Activated CD4-positive, alpha-beta T cell treated with anti-CD3 and anti-CD28 coated beads for 36 hours (primary cell): ENCODE measurements around the gene MACROD1. TPM values are rescaled to one million over a fixed set of nuclear protein-coding genes. Genes with fewer than 3 reads are reported as not detected.
A peak's percentile ranks its signal among the peaks of the same experiment; 100 is the strongest.
"Not testable (repeated sequence)": the region's sequence is repeated elsewhere in the genome, so short reads cannot be mapped to it uniquely, and the experiment has no call there.

Source experiments
- ATAC-seq: fragments of 200-7000 bp; cut with Tn5 transposase; one replicate; pipeline ENCODE4 v1.10.0; 2021; ENCODE audit warnings: mild to moderate bottlenecking, moderate library complexity
- CTCF ChIA-PET: fragments of 350-600 bp; sonication (Branson Sonifier 250); formaldehyde crosslinking; loops from one replicate; lab custom pipeline; 2021; ENCODE audit warnings: antibody characterized with exemption; lab: Charles Lee
- POLR2A ChIA-PET: fragments of 350-600 bp; sonication (Branson Sonifier 250); formaldehyde crosslinking; loops from one replicate; lab custom pipeline; 2021; ENCODE audit warnings: antibody characterized with exemption, inconsistent platforms; lab: Charles Lee
- DNase-seq: peaks from one replicate; pipeline ENCODE4 v3.0.0-alpha.2; 2020
- H3K27ac Mint-ChIP-seq: one replicate; pipeline ENCODE4 v1.8.0; 2021; ENCODE audit warnings: mixed read lengths
- H3K27me3 Mint-ChIP-seq: one replicate; pipeline ENCODE4 v1.8.0; 2021; ENCODE audit warnings: mixed read lengths
- H3K36me3 Mint-ChIP-seq: one replicate; pipeline ENCODE4 v1.8.0; 2021; ENCODE audit warnings: low read depth, mixed read lengths
- H3K4me1 Mint-ChIP-seq: one replicate; pipeline ENCODE4 v1.8.0; 2021; ENCODE audit warnings: mixed read lengths
- H3K4me3 Mint-ChIP-seq: one replicate; pipeline ENCODE4 v1.8.0; 2021; ENCODE audit warnings: mild to moderate bottlenecking, moderate library complexity, mixed read lengths
- H3K9me3 Mint-ChIP-seq: one replicate; pipeline ENCODE4 v1.8.0; 2021; ENCODE audit warnings: low read depth, mixed read lengths
- intact Hi-C, 2 experiments: fragments of 100-400 bp; cut with DNase I in 1 of 2; cut with micrococcal nuclease in 1 of 2; formaldehyde crosslinking; loops; one replicate each; pipeline versions ENCODE4 v1.14.2 to v1.15.1; 2022 to 2024; cut with DNase I, micrococcal nuclease
- total RNA-seq, 2 experiments: library from RNA; stranded (reverse); gene quantifications; one replicate each; pipeline ENCODE4 v1.2.3, GENCODE V29; 2021

Gene MACROD1
- total RNA-seq, 2 experiments from 2014 or later: 26.4 to 28.6 TPM

DNA sequence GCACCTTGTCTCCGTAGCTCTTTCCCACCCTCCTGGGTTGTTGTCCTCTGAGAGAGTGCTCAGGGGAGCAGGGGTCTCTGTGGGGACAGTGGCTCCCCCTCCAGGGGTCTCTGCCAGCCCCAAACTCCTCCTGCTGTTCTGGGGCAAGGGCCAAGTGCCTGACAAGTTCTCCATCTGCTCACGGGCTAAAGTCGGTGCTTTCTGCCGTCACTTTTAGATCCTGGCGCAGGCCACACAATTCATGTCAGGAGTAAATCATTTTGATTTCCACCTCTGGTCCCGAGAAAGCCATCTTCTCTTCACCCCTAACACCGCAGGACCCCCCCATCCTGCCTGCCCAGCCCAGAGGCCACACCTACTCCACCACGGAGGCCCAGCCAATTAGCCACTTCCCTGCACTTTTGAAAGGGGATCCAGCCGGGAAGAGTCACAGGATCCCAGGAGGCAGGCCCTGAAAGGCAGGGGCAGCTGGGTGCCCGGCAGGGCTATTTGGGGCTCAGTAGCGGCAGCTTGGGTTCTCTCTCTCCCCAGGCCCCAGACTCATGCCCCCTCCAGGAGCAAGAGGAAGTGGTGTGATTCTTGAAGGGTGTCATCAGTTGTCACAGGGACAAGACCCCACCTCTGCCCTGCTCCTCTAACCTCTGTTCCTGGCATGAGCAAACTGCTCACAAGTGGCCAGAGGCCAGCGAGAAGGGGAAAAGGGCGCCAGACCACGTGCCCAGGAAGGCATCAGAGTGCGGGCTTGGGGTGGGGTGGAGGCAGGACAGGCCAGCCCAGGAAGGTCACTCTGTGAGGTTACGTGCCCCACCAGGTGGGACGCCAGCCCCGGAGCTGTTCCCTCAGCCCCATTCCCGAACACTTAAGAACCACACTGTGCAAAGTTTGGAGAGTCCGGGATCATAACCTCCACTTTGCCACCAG is 1.3 kb downstream of the MACROD1 start:
- Mint-ChIP-seq H3K27me3 (no peaks in the 10 kb centered on the region), H3K4me1 (peaks cover 9% of the 10 kb centered on the region), H3K9me3 (no peaks in the 10 kb centered on the region), H3K36me3 (peaks cover 9% of the 10 kb centered on the region), H3K27ac (peak overlapping the region; percentile 58), H3K4me3 (peak overlapping the region; percentile 92)
- CTCF ChIA-PET: interaction anchor here (0.5 to 1.2 kb wide), 5 partner anchors 12 to 1329 kb away, joined by 3 to 5 read pairs (median 3); no protein-coding TSS in a partner anchor
- DNase-seq: no peak
- ATAC-seq: no peak
- POLR2A ChIA-PET: no interaction called here
- intact Hi-C loops: loop anchor here in 1 of 2 experiments (5.0 kb wide), 3 partner anchors 177 to 397 kb away; partner anchors contain the start of genes MARK2, OTUB1 and ZFTA

DNA sequence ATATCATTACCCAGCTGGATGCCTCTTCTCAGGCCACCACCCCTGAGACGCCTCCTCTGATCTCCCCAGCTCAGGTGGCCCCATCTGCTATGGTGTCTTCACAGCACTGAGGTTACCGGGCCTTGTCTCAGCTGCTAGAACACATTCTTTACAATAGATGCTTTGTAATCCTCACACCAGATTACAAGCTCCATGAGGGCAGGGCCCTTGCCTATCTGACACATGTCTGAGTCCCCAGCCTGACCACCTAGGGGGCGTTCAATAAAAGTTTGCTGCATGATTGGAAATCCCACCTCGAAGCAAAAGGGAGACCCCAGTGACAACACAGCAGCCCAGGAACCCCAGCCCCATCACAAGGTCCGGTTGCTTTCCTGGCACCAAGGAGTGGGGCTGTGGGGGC is 2.0 kb downstream of the MACROD1 start:
- intact Hi-C loops: no loop called here
- no peaks in the 10 kb centered on the region for H3K9me3 Mint-ChIP-seq
- CTCF ChIA-PET: interaction anchor here (0.5 to 1.1 kb wide), 3 partner anchors 11 to 425 kb away, joined by 3 to 5 read pairs (median 3); no protein-coding TSS in a partner anchor
- no peak overlapping the region for H3K4me3 Mint-ChIP-seq
- DNase-seq (no peak), ATAC-seq (no peak)
- POLR2A ChIA-PET: interaction anchor here (0.6 kb wide), 2 partner anchors 41 to 1278 kb away, joined by 3 to 5 read pairs; no protein-coding TSS in a partner anchor
- no peaks in the 10 kb centered on the region for H3K27me3 Mint-ChIP-seq
- H3K36me3 Mint-ChIP-seq: peaks cover 9% of the 10 kb centered on the region
- H3K27ac Mint-ChIP-seq: no peak overlapping the region
- peaks cover 9% of the 10 kb centered on the region for H3K4me1 Mint-ChIP-seq

DNA sequence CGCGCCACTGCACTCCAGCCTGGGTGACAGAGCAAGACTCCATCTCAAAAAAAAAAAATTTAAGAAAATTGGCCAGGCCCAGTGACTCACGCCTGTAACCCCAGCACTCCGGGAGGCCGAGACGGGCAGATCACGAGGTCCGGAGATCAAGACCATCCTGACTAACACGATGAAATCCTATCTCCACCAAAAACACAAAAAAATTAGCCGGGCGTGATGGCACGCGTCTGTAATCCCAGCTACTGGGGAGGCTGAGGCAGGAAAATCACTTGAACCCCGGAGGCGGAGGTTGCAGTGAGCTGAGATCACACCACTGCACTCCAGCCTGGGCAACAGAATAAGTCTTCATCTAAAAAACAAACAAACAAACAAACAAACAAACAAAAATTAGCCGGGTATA is 3.1 kb downstream of the MACROD1 start:
- DNase-seq, H3K4me1 Mint-ChIP-seq, H3K9me3 Mint-ChIP-seq, H3K27me3 Mint-ChIP-seq, POLR2A ChIA-PET, H3K36me3 Mint-ChIP-seq, ATAC-seq, intact Hi-C loops, H3K27ac Mint-ChIP-seq, H3K4me3 Mint-ChIP-seq: not testable (repeated sequence)
- CTCF ChIA-PET: interaction anchor here (0.6 kb wide), 1 partner anchor 218 kb away, joined by 3 read pairs; no protein-coding TSS in a partner anchor

DNA sequence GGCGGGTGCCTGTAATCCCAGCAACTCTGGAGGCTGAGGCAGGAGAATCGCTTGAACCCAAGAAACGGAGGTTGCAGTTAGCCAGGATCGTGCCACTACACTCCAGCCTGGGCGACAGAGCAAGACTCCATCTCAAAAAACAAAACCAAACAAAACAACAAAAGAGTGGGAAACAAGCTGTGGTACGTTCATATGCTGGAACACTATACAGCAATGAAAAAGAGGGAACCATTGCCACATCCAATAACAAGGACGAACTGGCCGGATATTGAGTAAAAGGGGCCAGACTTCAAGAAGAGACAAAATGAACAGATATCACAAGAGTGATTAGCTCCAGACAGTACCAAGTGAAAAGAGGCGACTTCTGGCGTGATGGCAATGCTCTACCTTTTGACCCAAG is 4.9 kb downstream of the MACROD1 start:
- ATAC-seq: no peak
- Mint-ChIP-seq H3K36me3 (peaks cover 8% of the 10 kb centered on the region), H3K27ac (no peak overlapping the region), H3K27me3 (no peaks in the 10 kb centered on the region), H3K4me1 (peaks cover 6% of the 10 kb centered on the region), H3K9me3 (no peaks in the 10 kb centered on the region), H3K4me3 (no peak overlapping the region)
- DNase-seq: no peak
- POLR2A ChIA-PET: no interaction called here
- CTCF ChIA-PET: interaction anchor here (1.0 to 1.6 kb wide), 2 partner anchors 9 kb away, joined by 3 to 5 read pairs; no protein-coding TSS in a partner anchor
- intact Hi-C loops: no loop called here

DNA sequence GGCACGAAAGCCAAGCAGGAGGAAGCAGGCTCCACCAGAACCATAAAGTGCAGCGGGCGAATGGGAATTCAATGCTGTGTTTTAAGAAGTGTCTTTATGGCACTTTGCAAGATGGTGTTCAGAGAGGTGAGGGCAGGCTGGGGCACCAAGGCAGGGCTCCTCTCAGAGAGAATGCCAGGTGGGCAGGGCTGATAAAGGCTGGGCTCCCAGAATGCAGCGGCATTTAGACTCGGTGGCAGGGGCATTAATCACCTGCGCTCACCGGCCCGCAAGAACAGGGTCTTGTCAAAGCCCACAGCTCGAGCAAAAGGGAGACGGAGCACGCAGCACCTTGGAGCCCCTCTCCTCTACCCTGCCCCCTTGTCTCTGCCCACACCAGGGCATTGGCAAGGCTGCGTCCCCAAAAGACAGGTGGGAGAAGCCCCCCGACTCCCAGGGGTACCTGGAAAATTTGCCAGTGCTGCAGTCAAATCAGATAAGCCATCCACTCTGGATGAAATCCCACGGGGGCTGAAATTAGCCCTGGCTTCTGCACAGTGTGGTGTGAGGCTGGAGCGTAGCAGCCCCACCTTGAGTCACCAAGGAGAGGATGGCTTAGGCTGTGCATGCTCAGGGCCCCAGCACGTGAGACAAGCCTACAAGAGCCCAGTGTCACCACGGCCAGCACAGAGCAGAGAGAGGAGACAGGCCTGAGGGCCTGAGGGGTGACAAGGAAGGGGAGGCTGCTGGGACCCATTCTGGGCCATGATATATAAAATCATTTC is 8.1 kb downstream of the MACROD1 start:
- DNase-seq (no peak), ATAC-seq (no peak)
- ChIA-PET POLR2A (no interaction called here), CTCF (no interaction called here)
- Mint-ChIP-seq H3K4me1 (peaks cover 3% of the 10 kb centered on the region), H3K9me3 (no peaks in the 10 kb centered on the region), H3K27ac (no peak overlapping the region), H3K36me3 (peaks cover 8% of the 10 kb centered on the region), H3K27me3 (no peaks in the 10 kb centered on the region), H3K4me3 (no peak overlapping the region)
- intact Hi-C loops: no loop called here

DNA sequence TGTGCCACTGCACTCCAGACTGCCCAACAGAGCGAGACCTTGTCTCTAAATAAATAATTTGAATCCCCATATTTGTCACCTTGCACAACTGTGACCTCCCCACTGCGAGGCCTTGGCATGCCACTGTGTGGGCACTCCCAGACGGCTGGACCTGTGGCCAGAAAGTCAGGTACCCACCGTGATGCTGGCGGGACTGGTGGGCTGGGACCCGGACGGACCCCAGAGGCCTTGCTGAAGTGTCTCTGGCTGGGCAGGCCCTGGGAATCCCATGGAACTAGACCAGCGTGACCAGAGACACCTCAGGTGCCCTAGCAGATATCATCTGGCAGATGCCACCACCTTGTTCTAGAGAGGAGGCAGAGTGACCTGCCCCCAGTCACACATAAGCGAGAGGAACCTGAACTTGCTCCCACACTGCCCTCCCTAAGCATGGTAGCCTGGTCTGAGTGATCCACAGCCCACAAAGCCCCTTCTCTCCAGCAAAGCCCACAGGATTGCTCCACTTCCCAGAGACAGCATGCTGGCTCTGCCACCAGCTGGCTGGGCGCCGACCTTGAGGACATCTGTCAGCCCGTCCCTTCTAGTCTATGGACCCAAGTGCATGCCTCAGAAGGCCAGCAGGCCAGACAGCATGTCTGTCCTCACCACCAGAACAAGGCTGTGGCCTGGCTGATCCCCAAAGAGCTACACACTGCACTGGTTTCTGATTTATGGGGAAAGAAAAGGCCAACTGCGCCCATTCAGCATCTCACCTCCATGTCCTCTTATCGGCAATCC is 9.5 kb downstream of the MACROD1 start:
- no peak overlapping the region for H3K4me3 Mint-ChIP-seq
- DNase-seq: no peak
- ATAC-seq: no peak
- H3K27me3 Mint-ChIP-seq: no peaks in the 10 kb centered on the region
- peaks cover 3% of the 10 kb centered on the region for H3K4me1 Mint-ChIP-seq
- CTCF ChIA-PET: interaction anchor here (0.7 kb wide), 1 partner anchor 148 kb away, joined by 3 read pairs; no protein-coding TSS in a partner anchor
- H3K36me3 Mint-ChIP-seq: peaks cover 7% of the 10 kb centered on the region
- intact Hi-C loops: no loop called here
- no peaks in the 10 kb centered on the region for H3K9me3 Mint-ChIP-seq
- H3K27ac Mint-ChIP-seq: no peak overlapping the region
- POLR2A ChIA-PET: interaction anchor here (1.2 kb wide), 1 partner anchor 25 kb away, joined by 6 read pairs; no protein-coding TSS in a partner anchor

DNA sequence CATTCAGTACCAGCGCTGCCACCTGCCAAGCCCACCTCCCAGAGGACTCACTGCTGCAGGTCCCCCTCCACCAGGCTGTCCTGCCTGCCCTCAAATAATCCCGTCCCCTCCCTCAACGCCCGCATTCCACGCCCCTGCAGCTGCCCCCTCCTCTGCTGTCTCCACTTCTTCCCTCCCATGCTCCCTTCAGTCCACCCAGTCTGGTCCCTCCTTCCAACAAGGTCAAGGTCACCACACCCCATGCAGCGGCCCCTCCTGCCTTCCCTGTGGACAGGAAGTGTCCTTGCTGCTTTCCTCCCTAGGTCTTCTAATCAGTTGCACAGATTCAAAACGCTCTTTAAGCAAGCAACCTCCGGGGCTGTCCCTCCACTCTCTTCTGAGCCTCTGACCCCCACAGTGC is 12.1 kb downstream of the MACROD1 start:
- ChIA-PET POLR2A (no interaction called here), CTCF (interaction anchor here (0.5 to 7.6 kb wide), 5 partner anchors 10 to 585 kb away, joined by 3 to 80 read pairs (median 5); partner anchors contain the start of gene MACROD1)
- H3K4me3 Mint-ChIP-seq: no peak overlapping the region
- no peaks in the 10 kb centered on the region for H3K36me3 Mint-ChIP-seq
- no peak for DNase-seq
- no peak overlapping the region for H3K27ac Mint-ChIP-seq
- no peaks in the 10 kb centered on the region for H3K27me3 Mint-ChIP-seq
- ATAC-seq: no peak
- peaks cover 3% of the 10 kb centered on the region for H3K4me1 Mint-ChIP-seq
- H3K9me3 Mint-ChIP-seq: no peaks in the 10 kb centered on the region
- intact Hi-C loops: loop anchor here in 1 of 2 experiments (1.0 to 2.0 kb wide), 3 partner anchors 154 to 385 kb away; partner anchors contain the start of gene ZFTA

DNA sequence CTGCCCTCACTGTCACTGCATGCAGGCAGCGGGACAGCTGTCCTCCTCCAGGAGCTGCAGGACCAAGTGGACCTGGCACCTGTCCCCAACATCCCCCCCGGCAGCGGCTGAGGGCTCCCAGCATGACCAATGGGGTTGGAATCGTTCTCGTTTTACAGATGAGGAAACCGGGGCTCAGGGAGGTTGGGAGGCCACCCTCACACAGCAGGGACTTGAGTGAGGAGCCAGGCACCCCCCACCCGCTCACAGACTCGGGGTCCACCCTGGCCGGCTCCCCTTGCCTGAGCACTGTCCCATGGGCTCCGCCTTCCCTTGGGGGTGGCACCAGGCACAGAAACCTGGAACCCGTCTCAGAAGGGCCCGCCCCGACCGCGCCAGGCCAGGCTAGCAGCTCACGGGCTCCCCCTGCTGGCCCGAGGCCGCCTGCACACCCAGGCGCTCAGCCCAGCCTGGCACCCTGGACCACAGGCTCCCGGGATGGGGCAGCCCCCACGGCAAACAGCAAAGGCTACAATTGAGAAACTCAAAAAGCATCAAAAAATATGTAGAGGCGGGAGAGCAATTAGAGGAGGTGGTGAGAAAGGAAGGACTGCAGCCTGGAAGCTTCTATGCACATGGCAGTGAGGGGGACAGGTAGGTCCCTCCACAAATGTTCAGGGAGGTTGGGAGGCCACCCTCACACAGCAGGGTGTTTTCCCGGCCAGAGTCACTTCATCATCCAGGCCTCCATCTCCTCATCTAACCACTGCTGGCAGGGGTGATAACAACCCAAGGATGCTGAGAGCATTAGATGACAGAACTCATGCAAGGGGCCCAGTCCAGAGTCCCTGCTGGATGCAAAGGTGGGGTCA is 12.8 kb downstream of the MACROD1 start:
- no peaks in the 10 kb centered on the region for H3K27me3 Mint-ChIP-seq
- H3K27ac Mint-ChIP-seq: no peak overlapping the region
- intact Hi-C loops: loop anchor here in 1 of 2 experiments (1.0 to 2.0 kb wide), 3 partner anchors 153 to 384 kb away; partner anchors contain the start of gene ZFTA
- no peaks in the 10 kb centered on the region for H3K36me3 Mint-ChIP-seq
- no peak overlapping the region for H3K4me3 Mint-ChIP-seq
- ChIA-PET CTCF (interaction anchor here (0.5 to 7.6 kb wide), 14 partner anchors 8 to 656 kb away, joined by 3 to 80 read pairs (median 3); partner anchors contain the start of gene MACROD1), POLR2A (no interaction called here)
- ATAC-seq: peak; percentile 97
- peaks cover 3% of the 10 kb centered on the region for H3K4me1 Mint-ChIP-seq
- peak; percentile 85 for DNase-seq
- H3K9me3 Mint-ChIP-seq: no peaks in the 10 kb centered on the region

DNA sequence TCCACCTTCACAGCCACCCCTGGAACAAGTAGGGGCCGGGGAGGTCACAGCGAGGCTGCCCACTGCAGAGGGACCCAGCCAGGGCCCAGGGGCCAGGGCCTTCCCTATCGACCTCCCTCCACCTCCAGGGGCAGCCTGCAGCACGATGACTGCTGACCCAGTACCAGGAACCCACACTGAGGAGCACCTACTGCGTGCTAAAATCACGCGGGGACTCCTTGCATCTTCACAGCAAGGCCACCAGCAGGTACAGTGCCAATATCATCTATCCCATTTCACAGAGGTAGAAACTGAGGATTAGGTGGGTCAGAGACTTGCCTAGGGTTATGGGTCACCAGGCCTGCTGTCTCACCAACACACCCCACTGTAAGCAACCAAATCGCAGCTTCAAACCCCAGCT is 14.6 kb downstream of the MACROD1 start:
- no peak for DNase-seq
- Mint-ChIP-seq H3K27me3 (no peaks in the 10 kb centered on the region), H3K4me1 (peaks cover 3% of the 10 kb centered on the region), H3K4me3 (no peak overlapping the region), H3K27ac (no peak overlapping the region), H3K36me3 (no peaks in the 10 kb centered on the region), H3K9me3 (no peaks in the 10 kb centered on the region)
- ChIA-PET CTCF (interaction anchor here (0.5 to 7.6 kb wide), 8 partner anchors 10 to 717 kb away, joined by 3 to 80 read pairs (median 3); no protein-coding TSS in a partner anchor), POLR2A (no interaction called here)
- ATAC-seq: no peak
- intact Hi-C loops: no loop called here
